ENCODE measurements around the gene SCARB1. TPM values are rescaled to one million over a fixed set of nuclear protein-coding genes. Genes with fewer than 3 reads are reported as not detected.

SCARB1 gene
- total and polyA plus RNA-seq, 9 of the 15 experiments (the other 6 are each of a cell fraction or from before 2014, with no cell fraction given), result 0.56 to 157 (median 52.8) TPM

DNA sequence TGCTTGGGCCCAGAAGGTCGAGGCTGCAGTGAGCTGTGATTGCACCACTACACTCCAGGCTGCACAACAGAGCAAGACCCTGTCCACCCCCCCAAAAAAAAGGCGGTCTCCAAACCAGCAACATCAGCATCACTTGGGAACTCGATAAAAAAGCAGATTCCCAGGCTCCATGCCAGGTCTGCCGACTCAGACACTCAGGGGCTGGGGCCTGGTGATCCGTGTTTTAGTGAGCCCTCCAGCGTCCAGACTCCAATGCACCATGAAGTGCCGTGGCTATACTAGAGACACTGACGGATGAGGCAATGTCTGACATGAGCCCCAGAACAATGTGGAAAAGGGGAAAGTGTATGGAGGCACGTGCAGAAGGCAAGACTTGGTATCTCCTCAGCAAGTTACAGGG lies 28.8 kb downstream of the SCARB1 start (continued):
- TF ChIP-seq, protein P1, sequence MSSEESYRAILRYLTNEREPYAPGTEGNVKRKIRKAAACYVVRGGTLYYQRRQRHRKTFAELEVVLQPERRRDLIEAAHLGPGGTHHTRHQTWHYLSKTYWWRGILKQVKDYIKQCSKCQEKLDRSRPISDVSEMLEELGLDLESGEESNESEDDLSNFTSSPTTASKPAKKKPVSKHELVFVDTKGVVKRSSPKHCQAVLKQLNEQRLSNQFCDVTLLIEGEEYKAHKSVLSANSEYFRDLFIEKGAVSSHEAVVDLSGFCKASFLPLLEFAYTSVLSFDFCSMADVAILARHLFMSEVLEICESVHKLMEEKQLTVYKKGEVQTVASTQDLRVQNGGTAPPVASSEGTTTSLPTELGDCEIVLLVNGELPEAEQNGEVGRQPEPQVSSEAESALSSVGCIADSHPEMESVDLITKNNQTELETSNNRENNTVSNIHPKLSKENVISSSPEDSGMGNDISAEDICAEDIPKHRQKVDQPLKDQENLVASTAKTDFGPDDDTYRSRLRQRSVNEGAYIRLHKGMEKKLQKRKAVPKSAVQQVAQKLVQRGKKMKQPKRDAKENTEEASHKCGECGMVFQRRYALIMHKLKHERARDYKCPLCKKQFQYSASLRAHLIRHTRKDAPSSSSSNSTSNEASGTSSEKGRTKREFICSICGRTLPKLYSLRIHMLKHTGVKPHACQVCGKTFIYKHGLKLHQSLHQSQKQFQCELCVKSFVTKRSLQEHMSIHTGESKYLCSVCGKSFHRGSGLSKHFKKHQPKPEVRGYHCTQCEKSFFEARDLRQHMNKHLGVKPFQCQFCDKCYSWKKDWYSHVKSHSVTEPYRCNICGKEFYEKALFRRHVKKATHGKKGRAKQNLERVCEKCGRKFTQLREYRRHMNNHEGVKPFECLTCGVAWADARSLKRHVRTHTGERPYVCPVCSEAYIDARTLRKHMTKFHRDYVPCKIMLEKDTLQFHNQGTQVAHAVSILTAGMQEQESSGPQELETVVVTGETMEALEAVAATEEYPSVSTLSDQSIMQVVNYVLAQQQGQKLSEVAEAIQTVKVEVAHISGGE (CRISPR knock-in tag; IDR thresholded peaks at IDR 0.05), result no peak
- TF ChIP-seq MTA3 (IDR thresholded peaks at IDR 0.05; ENCODE audit: borderline replicate concordance) (no peak), MAZ (CRISPR knock-in tag; conservative IDR thresholded peaks at IDR 0.05 in 1 of 2, IDR thresholded peaks at IDR 0.05 in 1 of 2) (no peak), HLTF (IDR thresholded peaks at IDR 0.05) (no peak), MTF1 (CRISPR knock-in tag; IDR thresholded peaks at IDR 0.05; ENCODE audit: borderline replicate concordance) (no peak), FOXA3 (CRISPR knock-in tag; conservative IDR thresholded peaks at IDR 0.05 in 1 of 2, IDR thresholded peaks at IDR 0.05 in 1 of 2) (no peak), ZNF217 (CRISPR knock-in tag; IDR thresholded peaks at IDR 0.05) (no peak), ETS2 (tag; IDR thresholded peaks at IDR 0.05; ENCODE audit: borderline replicate concordance, poor library complexity, severe bottlenecking) (no peak), ZNF175 (CRISPR knock-in tag; IDR thresholded peaks at IDR 0.05; ENCODE audit: low read depth) (no peak), ELF1 (tag; IDR thresholded peaks at IDR 0.05) (no peak), RB1 (IDR thresholded peaks at IDR 0.05; ENCODE audit: low read depth) (no peak)
- TF ChIP-seq, protein P2, sequence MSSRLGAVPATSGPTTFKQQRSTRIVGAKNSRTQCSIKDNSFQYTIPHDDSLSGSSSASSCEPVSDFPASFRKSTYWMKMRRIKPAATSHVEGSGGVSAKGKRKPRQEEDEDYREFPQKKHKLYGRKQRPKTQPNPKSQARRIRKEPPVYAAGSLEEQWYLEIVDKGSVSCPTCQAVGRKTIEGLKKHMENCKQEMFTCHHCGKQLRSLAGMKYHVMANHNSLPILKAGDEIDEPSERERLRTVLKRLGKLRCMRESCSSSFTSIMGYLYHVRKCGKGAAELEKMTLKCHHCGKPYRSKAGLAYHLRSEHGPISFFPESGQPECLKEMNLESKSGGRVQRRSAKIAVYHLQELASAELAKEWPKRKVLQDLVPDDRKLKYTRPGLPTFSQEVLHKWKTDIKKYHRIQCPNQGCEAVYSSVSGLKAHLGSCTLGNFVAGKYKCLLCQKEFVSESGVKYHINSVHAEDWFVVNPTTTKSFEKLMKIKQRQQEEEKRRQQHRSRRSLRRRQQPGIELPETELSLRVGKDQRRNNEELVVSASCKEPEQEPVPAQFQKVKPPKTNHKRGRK (tag; IDR thresholded peaks at IDR 0.05), result no peak
- TF ChIP-seq, protein P3, sequence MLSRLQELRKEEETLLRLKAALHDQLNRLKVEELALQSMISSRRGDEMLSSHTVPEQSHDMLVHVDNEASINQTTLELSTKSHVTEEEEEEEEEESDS (CRISPR knock-in tag; IDR thresholded peaks at IDR 0.05), result no peak
